Measurements from ENCODE around the gene SPATA31D3. TPM values are rescaled to one million over a fixed set of nuclear protein-coding genes. Genes with fewer than 3 reads are reported as not detected.
A peak's percentile ranks its signal among the peaks of the same experiment; 100 is the strongest.

Gene SPATA31D3
- total and polyA plus RNA-seq, 2 of the 8 experiments (the other 6 are each of a cell fraction or from before 2014, with no cell fraction given), result not detected

DNA sequence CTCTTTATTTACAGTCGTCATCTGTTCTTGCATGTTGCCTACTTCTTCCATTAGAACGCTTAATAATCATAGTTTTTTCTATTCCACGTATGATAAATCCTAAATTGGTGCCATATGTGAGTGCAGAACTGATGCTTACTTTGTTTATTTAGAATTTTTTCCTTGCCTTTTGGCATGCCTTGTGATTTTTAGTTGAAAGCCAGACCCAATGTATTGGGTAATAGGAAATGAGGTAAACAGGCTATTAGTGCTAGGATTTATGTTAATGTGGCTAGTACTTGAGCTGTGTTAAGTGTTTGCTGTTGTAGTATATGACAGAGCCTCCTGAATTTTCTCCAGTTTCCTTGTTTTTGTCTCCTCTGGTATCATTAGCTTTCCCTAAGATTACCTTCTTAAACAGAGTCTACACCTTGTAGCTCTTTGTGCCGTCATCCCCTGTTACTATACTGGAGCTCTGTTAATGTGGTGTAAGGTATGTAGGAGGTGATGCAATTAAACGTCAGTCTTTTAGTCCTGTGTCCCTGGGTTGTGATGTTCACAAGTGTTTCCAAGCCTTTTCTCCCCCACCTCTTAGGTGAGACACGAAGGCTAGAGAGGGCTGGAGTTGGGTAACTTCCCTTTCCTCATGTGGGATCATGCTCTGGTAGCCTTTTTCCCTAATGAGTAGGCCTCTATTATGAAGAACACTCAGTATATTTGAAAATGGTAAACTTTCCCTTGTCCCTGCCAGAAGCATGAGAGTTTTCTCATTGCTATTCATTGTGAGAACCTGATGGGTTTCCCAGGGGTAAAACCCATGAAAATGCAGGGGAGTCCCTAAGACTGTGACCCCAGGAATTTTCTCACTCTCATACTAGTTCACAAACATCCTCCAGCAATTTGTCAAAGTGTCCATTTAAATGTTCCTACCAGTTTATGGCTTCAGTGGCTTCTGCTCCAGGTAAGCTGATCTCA, 21.2 kb downstream of the SPATA31D3 start:
- Histone ChIP-seq H4K8ac (ENCODE audit: extremely low read depth, insufficient read depth, low read length) (no peak overlapping the region), H3K18ac (ENCODE audit: extremely low read depth, low read length) (no peak overlapping the region), H3K9ac (replicated peaks in 1 of 4; ENCODE audit: extremely low read depth in 1 of 4, low read depth in 3 of 4, low read length in 3 of 4) (no peak overlapping the region), H3K4me2 (ENCODE audit: insufficient read depth in 1 of 2, low read depth in 2 of 2, low read length in 2 of 2) (no peak overlapping the region), H3K79me1 (ENCODE audit: low read depth, low read length) (no peaks in the 10 kb centered on the region), H2BK15ac (ENCODE audit: low read length) (0 out of 2 replicates have a peak overlapping the region, but pooled peaks have one; percentile 49), H3K36me3 (ENCODE audit: control insufficient read depth in 2 of 4, insufficient read depth in 4 of 4, low read length in 3 of 4) (no peaks in the 10 kb centered on the region), H3K79me2 (ENCODE audit: control insufficient read depth in 1 of 2, insufficient read depth in 2 of 2, low read length in 2 of 2) (no peaks in the 10 kb centered on the region), H3K27me3 (replicated peaks in 1 of 4; ENCODE audit: control insufficient read depth in 3 of 4, extremely low read depth in 1 of 4, insufficient read depth in 3 of 4, low read length in 3 of 4) (no peaks in the 10 kb centered on the region), H3K9me3 (ENCODE audit: insufficient read depth in 2 of 2, low read depth in 1 of 2, low read length in 1 of 2) (0 out of 4 replicates have a peak, but pooled peaks cover 0 to 2% of the 10 kb centered on the region in 2 experiments), H4K5ac (ENCODE audit: insufficient read length, low read depth, low read length) (no peak overlapping the region), H3K4me1 (replicated peaks in 1 of 4; ENCODE audit: control insufficient read depth in 3 of 4, insufficient read depth in 4 of 4, low read length in 3 of 4) (no peaks in the 10 kb centered on the region), H3K14ac (ENCODE audit: insufficient read length) (no peak overlapping the region), H3K23me2 (ENCODE audit: low read depth, low read length) (no peaks in the 10 kb centered on the region), H2AFZ (ENCODE audit: low read length) (no peak overlapping the region; the same call in 1 of the 2 replicates), H2AK5ac (ENCODE audit: low read depth, low read length) (no peak overlapping the region), H2BK12ac (ENCODE audit: low read depth, low read length) (no peak overlapping the region), H3K4ac (replicated peaks; ENCODE audit: insufficient read length, low read depth, low read length) (no peak overlapping the region), H4K91ac (replicated peaks; ENCODE audit: insufficient read length, low read length) (no peak overlapping the region), H3K23ac (ENCODE audit: insufficient read length) (no peak overlapping the region), H4K20me1 (replicated peaks in 1 of 2; ENCODE audit: control insufficient read depth in 1 of 2, insufficient read depth in 2 of 2, low read length in 2 of 2) (no peaks in the 10 kb centered on the region), H3K27ac (ENCODE audit: low read depth, low read length) (no peak overlapping the region), H2BK120ac (replicated peaks; ENCODE audit: low read depth, low read length) (no peak overlapping the region), H2BK5ac (ENCODE audit: low read depth, low read length) (no peak overlapping the region), H3K56ac (replicated peaks; ENCODE audit: insufficient read length, low read depth, low read length) (no peak overlapping the region), H3K4me3 (ENCODE audit: extremely low read depth in 1 of 4, insufficient read depth in 2 of 4, low read depth in 3 of 4, low read length in 4 of 4) (no peak overlapping the region), H2BK20ac (ENCODE audit: low read length) (no peak overlapping the region)
- 92% methylated on average over 6 of the region's 6 CpGs; no CpG with 5 or more reads in 1 of the 2 experiments for WGBS, 2 experiments (ENCODE audit: extremely low coverage in 1 of 2, insufficient coverage in 1 of 2, insufficient read length in 1 of 2, insufficient replicate concordance in 2 of 2, low coverage in 1 of 2, low lambda C conversion rate in 2 of 2, missing lambda C conversion rate in 1 of 2)
- ChIA-PET POLR2A (ENCODE audit: partially characterized antibody) (no interaction called here), CTCF (ENCODE audit: partially characterized antibody) (no interaction called here)
- TF ChIP-seq ZNF274 (IDR thresholded peaks at IDR 0.05; ENCODE audit: borderline replicate concordance, extremely low read depth, low read length), result no peak
- DNase-seq (ENCODE audit: low read depth in 1 of 2, low spot score in 2 of 2) (no peak), FAIRE-seq (no peak)

All from H1 (cell line).